ENCODE results near the gene TRPT1.

TRPT1 gene

DNA sequence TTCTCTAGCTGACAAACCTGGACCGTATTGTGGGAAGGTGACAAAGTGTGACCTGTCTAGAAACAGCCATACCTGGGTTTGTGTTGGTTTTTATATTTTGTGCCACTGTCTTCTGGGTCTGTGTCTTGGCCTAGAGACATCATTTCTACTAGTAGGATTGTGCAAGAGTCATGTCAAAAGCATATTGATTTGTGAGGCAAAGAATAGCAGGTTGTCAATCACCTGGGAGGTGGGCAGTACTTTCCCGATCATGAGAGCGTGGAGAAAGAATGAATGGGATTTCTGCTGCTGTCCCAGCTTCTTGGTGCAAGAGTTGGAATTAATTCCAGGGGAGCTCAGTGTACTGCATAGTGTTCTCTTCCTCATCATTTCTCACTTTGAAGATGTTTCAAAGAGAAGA lies 24.4 kb downstream of the TRPT1 start:
- H3K4me1 Mint-ChIP-seq, result peaks cover 16% of the 10 kb centered on the region
- no peaks in the 10 kb centered on the region for H3K9me3 Mint-ChIP-seq
- ATAC-seq (replicated peaks; ENCODE audit: extremely low read depth, poor library complexity, severe bottlenecking) (no peak), DNase-seq (ENCODE audit: low spot score in 2 of 2) (no peak)
- no peaks in the 10 kb centered on the region for H3K27me3 Mint-ChIP-seq
- no peak overlapping the region for H3K4me3 Mint-ChIP-seq
- peaks cover 72% of the 10 kb centered on the region for H3K36me3 Mint-ChIP-seq (ENCODE audit: insufficient read depth)
- H3K27ac Mint-ChIP-seq (ENCODE audit: low read depth), result no peak overlapping the region

DNA sequence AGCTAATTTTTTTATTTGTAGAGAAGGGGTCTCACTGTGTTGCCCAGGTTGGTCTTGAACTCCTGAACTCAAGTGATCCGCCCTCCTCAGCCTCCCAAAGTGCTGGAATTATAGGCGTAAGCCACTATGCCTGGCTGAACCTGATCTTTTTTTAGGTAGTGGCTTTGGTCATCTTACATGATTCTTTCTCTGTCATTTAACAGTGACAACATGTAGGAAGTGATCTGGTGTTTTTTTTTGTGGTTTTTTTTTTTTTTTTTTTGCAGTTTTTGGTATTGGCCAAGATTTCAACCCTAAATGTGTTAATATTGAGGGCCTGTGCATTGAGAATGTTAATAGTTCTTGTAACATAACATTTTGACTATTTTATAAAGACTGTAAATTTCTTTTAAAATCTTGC lies 27.5 kb downstream of the TRPT1 start:
- ATAC-seq (replicated peaks; ENCODE audit: extremely low read depth, poor library complexity, severe bottlenecking), result no peak
- H3K36me3 Mint-ChIP-seq (ENCODE audit: insufficient read depth), result peaks cover 81% of the 10 kb centered on the region
- H3K27ac Mint-ChIP-seq (ENCODE audit: low read depth), result no peak overlapping the region
- H3K9me3 Mint-ChIP-seq, result no peaks in the 10 kb centered on the region
- DNase-seq (ENCODE audit: low spot score in 2 of 2), result no peak
- H3K4me3 Mint-ChIP-seq, result no peak overlapping the region
- no peaks in the 10 kb centered on the region for H3K27me3 Mint-ChIP-seq
- peaks cover 6% of the 10 kb centered on the region for H3K4me1 Mint-ChIP-seq

DNA sequence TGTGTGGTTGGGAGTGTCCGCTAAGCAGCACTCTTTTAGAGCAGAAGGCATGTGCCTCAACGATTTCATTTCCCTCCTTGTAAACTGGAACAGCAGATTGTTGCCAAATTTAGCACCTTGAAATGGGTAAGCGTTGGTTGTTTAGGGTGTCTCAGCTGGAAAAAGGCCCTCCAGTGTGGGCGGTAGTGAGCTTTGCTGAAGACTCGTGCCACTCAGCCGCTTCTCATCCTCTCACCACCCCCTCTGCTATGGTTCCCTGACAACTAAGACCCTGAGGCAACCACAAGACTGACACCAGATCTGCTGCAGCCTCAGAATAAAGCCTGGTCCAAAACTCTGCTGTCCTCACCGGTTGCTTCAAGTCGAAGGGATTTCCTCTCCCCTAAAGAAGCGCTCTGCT lies 29.4 kb downstream of the TRPT1 start:
- ATAC-seq (replicated peaks; ENCODE audit: extremely low read depth, poor library complexity, severe bottlenecking) (no peak), DNase-seq (ENCODE audit: low spot score in 2 of 2) (no peak)
- Mint-ChIP-seq H3K36me3 (ENCODE audit: insufficient read depth) (peaks cover 71% of the 10 kb centered on the region), H3K9me3 (no peaks in the 10 kb centered on the region), H3K27me3 (no peaks in the 10 kb centered on the region), H3K4me3 (no peak overlapping the region), H3K27ac (ENCODE audit: low read depth) (no peak overlapping the region), H3K4me1 (no peaks in the 10 kb centered on the region)

DNA sequence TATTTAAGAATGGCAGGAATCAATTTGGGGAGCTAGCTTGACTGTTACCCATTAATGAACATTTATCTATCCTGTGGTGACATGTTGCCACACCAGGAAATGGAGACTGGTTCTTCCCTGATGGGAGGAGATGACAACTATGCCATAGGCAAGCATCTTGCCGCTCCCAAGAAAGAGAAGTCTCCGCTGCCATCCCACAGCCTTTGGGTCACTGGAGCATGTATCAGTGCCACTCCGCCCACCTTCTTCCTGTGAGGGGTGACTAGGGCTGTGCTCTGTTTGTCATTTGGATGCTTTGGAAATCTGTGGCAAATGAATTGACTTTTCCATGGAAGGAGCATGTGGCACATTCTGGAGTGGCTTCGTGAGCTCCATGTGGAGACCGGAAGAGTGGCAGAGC lies 33.6 kb downstream of the TRPT1 start:
- DNase-seq (ENCODE audit: low spot score in 2 of 2), result no peak
- Mint-ChIP-seq H3K9me3 (no peaks in the 10 kb centered on the region), H3K4me3 (no peak overlapping the region), H3K27ac (ENCODE audit: low read depth) (no peak overlapping the region), H3K36me3 (ENCODE audit: insufficient read depth) (peaks cover 39% of the 10 kb centered on the region), H3K27me3 (no peaks in the 10 kb centered on the region), H3K4me1 (no peaks in the 10 kb centered on the region)
- no peak for ATAC-seq (replicated peaks; ENCODE audit: extremely low read depth, poor library complexity, severe bottlenecking)

DNA sequence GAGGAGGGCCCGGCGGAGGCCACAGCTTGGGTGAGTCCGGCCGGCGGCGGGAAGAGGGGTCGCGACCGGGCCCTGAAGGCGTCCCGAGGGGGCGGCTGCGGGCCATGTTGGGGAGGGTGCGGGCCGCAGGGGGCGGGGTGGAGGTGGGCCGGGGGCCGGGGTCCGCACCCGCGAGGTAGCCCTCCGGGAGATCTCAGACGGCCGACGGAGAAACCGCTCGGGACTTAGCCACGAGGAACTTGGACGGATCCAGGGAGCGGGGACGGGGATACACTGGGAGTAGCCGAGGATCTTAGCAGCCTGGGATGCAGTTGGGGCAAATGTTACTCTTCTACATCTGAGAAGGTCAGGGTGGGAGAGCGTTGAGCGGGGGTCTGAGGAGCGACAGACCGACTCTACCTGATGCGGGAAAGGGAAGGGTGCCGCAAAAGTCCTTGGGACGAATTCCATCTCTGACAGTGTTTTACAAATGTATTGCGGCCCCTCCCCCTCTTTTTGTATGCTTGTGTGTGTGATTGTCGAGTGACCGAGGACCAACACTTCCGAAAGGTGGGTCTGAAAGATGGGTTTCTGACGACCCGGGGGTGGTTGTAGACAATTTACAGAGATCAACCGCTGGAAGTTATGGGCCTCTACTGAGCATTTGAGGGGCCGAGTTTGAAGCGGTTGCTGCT lies 39.4 kb downstream of the TRPT1 start:
- ATAC-seq (replicated peaks; ENCODE audit: extremely low read depth, poor library complexity, severe bottlenecking), result no peak
- no peak for DNase-seq (ENCODE audit: low spot score in 2 of 2)
- Mint-ChIP-seq H3K9me3 (no peaks in the 10 kb centered on the region), H3K4me3 (no peak overlapping the region), H3K27me3 (no peaks in the 10 kb centered on the region), H3K36me3 (ENCODE audit: insufficient read depth) (peaks cover 17% of the 10 kb centered on the region), H3K4me1 (peaks cover 16% of the 10 kb centered on the region), H3K27ac (ENCODE audit: low read depth) (no peak overlapping the region)

DNA sequence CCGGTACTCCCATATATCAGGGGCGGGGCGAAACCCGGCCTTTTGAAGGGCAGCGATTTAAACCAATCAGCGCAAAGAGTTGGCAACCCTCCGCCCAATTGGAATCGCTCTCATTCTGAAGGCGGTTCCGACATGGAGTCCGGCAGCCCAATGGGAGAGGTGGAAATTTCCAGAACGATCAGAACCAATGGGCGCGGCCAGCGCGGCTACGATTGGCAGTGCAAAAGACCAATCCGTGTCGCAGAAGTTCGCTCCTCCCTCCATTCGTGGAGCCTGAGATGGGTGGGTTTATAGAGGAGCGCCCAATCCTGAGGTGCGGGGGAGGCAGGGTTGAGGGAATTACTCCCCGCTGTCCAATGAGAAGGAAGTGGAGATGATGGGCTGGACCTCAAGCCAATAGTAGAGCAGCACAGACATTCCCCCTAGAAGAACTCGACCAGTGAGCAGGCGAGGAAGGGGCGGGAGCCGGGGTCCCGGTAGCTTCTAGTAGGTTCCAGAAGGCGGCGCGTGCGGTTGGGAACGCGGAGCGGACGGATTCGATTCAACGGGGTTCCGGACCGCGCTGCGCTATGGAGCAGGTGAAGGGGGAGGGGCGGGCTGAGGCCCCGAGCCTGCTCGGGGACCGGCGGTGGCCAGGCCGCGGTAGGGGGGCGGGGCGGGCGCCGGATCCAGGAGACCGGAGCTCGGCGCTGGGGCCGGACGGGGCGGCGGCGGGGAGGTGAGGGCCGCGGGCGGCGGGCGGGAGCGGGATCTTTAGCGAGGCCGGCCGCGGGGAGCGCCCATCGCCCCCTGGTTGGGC lies 40.1 kb downstream of the TRPT1 start, which contains the start of gene STIP1:
Gene STIP1, plus strand, starts transcription at position 479 of the 799 bp plus-strand sequence. Its CDS starts 91 bp downstream, at position 570.
- H3K4me1 Mint-ChIP-seq, result peaks cover 16% of the 10 kb centered on the region

DNA sequence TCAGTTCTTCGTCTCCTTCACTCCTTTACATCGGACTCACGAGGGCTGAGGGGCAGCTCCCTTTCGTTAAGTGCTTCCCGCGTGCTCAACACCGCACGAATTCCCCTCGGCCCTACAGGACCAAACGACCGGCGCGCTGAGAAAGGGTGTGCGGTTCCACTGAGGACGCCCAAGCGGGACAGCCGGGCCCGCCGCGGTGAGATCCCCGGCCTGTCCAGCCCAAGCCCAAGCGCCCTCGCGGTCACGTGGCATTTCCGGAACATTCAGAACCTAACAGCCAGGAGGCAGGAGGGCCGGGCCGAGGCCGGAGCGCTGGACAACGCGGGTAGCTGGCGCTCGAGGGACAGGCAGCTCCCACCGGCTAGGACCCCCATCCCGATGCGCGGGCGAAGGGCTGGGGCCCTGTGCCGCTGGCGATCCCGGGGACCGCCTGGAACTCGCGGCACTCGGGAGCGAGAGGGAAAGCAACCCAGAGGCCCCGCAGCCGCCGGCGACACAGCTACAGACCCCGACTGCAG lies 40.8 kb downstream of the TRPT1 start:
- DNase-seq (ENCODE audit: low spot score in 2 of 2), result no peak
- peaks cover 18% of the 10 kb centered on the region for H3K36me3 Mint-ChIP-seq (ENCODE audit: insufficient read depth)
- peaks cover 16% of the 10 kb centered on the region for H3K4me1 Mint-ChIP-seq
- no peaks in the 10 kb centered on the region for H3K27me3 Mint-ChIP-seq
- no peaks in the 10 kb centered on the region for H3K9me3 Mint-ChIP-seq
- no peak for ATAC-seq (replicated peaks; ENCODE audit: extremely low read depth, poor library complexity, severe bottlenecking)
- no peak overlapping the region for H3K4me3 Mint-ChIP-seq
- H3K27ac Mint-ChIP-seq (ENCODE audit: low read depth), result no peak overlapping the region

More for the DNA sequence above, 40.1 kb downstream of the TRPT1 start, which contains the start of gene STIP1:
- Mint-ChIP-seq H3K9me3 (no peaks in the 10 kb centered on the region), H3K4me3 (no peak within 1 kb of the TSS), H3K36me3 (ENCODE audit: insufficient read depth) (peaks cover 19% of the 10 kb centered on the region), H3K27ac (ENCODE audit: low read depth) (no peak within 1 kb of the TSS), H3K27me3 (no peaks in the 10 kb centered on the region)
- DNase-seq (ENCODE audit: low spot score in 2 of 2) (peak; percentile 94 to 100), ATAC-seq (replicated peaks; ENCODE audit: extremely low read depth, poor library complexity, severe bottlenecking) (peak; percentile 94)

DNA sequence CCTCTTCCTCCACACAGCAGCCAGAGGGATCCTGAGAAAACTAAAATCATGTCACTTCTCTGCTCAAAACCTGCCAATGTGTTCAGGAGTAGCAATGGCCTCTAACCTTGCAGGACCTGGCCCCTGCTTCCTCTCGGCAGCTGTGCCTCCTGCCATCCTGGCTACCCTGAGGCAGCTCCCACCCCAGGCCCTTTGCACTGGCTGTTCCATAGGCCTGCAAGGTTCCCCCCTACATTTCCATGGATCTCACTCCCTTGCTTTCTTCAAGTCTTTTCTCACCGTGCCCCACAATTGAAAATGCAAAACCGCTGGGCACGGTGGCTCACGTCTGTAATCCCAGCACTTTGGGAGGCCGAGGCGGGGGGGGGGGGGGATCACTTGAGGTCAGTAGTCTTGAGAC lies 42.1 kb downstream of the TRPT1 start:
- Mint-ChIP-seq H3K36me3 (ENCODE audit: insufficient read depth) (peaks cover 14% of the 10 kb centered on the region), H3K4me3 (peak overlapping the region; percentile 57), H3K27ac (ENCODE audit: low read depth) (no peak overlapping the region), H3K4me1 (peaks cover 16% of the 10 kb centered on the region), H3K27me3 (no peaks in the 10 kb centered on the region), H3K9me3 (no peaks in the 10 kb centered on the region)
- no peak for DNase-seq (ENCODE audit: low spot score in 2 of 2)
- ATAC-seq (replicated peaks; ENCODE audit: extremely low read depth, poor library complexity, severe bottlenecking), result no peak

DNA sequence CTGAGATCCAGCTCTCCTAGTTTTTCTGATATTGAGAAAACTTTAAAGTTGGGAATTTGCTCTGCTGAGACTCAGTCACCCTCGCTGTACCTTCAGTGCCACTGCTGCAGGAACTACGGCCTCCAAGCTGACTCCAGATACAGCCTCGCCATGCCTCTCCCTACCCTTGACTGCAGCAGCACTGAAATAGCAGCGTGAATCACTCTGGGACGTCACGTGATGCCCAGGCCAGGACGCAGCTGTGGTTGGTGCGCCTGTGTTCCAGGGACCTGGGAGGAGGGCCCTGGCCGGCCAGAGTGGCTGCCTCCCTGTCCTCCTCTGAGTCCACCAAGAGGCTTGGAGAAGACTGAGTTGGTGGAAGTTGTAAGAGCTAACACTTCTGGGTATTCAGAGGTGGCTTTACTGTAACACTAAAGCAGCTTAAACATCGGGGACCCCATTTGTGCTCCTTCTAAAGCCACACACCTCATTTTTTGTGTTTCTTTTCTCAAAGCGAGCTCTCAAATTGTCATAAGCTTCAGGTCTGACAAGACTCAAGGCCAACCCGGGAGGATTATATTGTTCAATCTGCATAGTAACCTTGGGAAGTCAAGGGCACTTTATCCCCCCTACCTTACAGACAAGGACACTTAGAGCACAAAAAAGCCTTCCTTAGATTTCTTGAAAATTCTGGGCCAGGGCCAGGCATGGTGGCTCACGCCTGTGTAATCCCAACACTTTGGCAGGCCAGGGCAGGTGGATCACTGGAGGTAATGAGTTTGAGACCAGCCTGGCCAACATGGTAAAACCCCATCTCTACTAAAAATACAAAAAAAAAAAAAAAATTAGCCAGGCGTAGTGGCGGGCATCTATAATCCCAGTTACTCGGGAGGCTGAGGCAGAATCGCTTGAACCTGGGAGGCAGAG lies 44.2 kb downstream of the TRPT1 start:
- Mint-ChIP-seq H3K9me3 (no peaks in the 10 kb centered on the region), H3K36me3 (ENCODE audit: insufficient read depth) (peaks cover 11% of the 10 kb centered on the region), H3K27me3 (no peaks in the 10 kb centered on the region), H3K27ac (ENCODE audit: low read depth) (no peak overlapping the region), H3K4me3 (no peak overlapping the region), H3K4me1 (peaks cover 16% of the 10 kb centered on the region)
- ATAC-seq (replicated peaks; ENCODE audit: extremely low read depth, poor library complexity, severe bottlenecking) (no peak), DNase-seq (ENCODE audit: low spot score in 2 of 2) (no peak)

DNA sequence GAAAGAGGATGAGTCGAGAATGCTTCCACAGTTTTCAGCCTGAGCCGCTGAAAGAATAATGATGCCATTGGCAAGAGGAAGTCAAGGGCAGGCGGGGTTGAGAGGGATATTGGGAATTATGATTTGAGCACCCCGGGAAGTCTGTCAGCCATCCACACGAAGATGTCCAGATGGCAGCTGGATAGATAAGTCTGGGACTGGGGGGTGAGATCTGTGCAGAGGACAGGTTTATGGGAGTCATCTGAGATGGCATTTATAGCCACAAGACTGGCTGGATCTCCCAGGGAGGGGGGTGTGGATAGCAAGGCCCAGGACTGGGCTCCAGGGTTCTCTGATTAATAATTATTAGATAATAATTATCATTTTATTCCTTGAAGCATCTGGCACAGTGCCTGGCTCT lies 45.1 kb downstream of the TRPT1 start:
- Mint-ChIP-seq H3K27me3 (no peaks in the 10 kb centered on the region), H3K9me3 (no peaks in the 10 kb centered on the region), H3K27ac (ENCODE audit: low read depth) (no peak overlapping the region), H3K4me1 (peaks cover 16% of the 10 kb centered on the region), H3K4me3 (no peak overlapping the region), H3K36me3 (ENCODE audit: insufficient read depth) (peaks cover 9% of the 10 kb centered on the region)
- DNase-seq (ENCODE audit: low spot score in 2 of 2), result no peak
- no peak for ATAC-seq (replicated peaks; ENCODE audit: extremely low read depth, poor library complexity, severe bottlenecking)

DNA sequence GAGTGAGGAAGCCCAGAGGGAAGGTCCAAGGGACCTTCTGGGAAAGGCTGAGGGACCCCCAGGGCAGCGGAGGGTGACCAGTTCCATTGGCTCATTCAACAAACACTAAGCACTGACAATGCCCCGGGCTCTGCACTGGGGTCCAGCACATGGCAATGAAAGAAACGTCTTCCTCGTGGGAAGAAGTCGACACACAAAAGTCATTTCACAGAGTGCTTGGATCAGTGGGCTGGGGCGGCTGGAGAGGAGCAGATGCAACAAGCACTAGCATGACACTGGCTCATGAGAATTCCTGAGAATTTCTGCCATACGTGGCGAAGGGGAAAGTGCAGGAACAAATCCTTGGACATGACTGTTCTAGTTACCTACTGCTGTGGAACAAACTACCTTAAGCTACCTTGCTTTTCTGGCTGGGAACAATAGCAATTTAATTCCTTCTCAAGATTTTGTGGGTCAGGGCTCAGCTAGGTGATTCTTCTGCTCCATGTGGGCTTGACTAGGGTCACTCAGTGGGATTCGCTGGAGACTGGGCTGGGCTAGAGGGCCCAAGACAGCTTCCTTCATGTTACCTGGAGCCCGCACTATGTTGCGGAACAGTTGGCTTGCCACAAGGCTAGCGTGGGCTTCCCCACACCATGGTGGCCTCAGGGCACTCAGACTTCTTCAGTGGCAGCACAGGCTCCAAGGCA lies 46.9 kb downstream of the TRPT1 start:
- Mint-ChIP-seq H3K27me3 (no peaks in the 10 kb centered on the region), H3K9me3 (no peaks in the 10 kb centered on the region), H3K4me3 (no peak overlapping the region), H3K27ac (ENCODE audit: low read depth) (no peak overlapping the region), H3K36me3 (ENCODE audit: insufficient read depth) (peaks cover 2% of the 10 kb centered on the region), H3K4me1 (peaks cover 16% of the 10 kb centered on the region)
- DNase-seq (ENCODE audit: low spot score in 2 of 2), result no peak
- ATAC-seq (replicated peaks; ENCODE audit: extremely low read depth, poor library complexity, severe bottlenecking), result no peak

DNA sequence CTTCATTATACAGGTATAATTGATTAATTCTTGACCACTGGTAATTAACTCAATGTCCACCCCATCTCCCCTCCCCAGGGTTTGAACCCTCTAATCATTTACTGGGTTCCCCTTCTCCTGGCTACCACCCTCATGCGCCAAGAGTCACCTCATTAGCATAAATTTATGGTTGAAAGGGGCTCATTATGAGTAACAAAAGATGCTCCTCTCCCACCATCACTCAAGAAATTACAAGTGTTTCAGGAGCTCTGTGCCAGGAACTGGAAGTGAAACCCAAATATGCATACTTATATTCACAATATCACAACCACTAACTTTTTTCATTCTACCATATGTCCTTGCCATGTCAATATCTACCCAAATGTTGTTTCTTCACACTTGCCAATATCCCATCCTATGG lies 47.8 kb downstream of the TRPT1 start:
- H3K4me3 Mint-ChIP-seq, result no peak overlapping the region
- H3K4me1 Mint-ChIP-seq, result peaks cover 7% of the 10 kb centered on the region
- H3K36me3 Mint-ChIP-seq (ENCODE audit: insufficient read depth), result peaks cover 2% of the 10 kb centered on the region
- ATAC-seq (replicated peaks; ENCODE audit: extremely low read depth, poor library complexity, severe bottlenecking) (no peak), DNase-seq (ENCODE audit: low spot score in 2 of 2) (no peak)
- no peaks in the 10 kb centered on the region for H3K27me3 Mint-ChIP-seq
- H3K27ac Mint-ChIP-seq (ENCODE audit: low read depth), result no peak overlapping the region
- no peaks in the 10 kb centered on the region for H3K9me3 Mint-ChIP-seq
